ENCODE measurements around the gene ADAMTSL5.

DNA sequence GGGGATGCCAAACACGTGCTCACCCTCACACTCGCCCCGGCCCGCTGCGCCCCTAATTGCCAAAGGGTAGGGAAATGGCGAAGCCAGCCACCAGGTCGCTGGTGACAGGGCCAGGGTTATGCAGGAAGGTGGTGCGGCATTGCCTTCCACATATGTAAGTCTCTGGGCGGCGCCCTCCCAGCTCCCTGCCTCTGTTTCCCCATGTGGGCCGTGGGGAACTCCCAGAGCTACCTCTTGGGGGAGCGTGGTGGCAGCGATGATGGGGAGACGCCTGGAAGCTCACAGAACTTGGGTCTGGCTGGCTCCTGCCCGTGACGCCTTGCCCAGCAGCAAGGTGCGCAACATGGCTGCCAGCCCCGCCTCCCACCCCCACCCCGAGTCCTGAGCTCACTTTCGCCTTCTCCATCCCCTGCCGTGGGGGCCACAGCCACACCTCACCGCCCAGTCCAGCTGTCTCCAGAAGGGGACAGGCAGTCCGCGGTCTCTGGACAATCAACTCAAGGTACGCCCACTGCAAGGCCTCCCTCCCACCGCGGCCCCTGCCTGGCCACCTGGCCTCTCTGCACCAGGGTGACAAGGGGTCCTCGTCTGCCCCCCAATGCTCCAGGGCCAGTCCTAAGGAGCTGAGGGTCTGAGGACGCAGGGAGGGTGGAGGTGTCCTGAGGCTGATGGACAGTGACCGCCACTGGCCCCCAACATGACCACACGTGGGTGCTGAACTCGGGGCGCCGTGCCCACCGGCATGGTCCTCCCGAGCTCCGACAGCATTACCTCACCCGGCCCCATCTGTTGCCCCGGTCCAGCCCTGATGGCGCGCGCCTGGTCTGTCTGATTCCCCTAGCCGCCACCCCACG lies 40.4 kb downstream of the ADAMTSL5 start:
- TF ChIP-seq CTCF (IDR thresholded peaks at IDR 0.05) (no peak), POLR2A (IDR thresholded peaks at IDR 0.05) (no peak)
